ENCODE measurements around the gene PDHA2. TPM values are rescaled to one million over a fixed set of nuclear protein-coding genes. Genes with fewer than 3 reads are reported as not detected.

PDHA2 gene
- total and polyA plus RNA-seq, 4 experiments from 2014 or later: not detected

DNA sequence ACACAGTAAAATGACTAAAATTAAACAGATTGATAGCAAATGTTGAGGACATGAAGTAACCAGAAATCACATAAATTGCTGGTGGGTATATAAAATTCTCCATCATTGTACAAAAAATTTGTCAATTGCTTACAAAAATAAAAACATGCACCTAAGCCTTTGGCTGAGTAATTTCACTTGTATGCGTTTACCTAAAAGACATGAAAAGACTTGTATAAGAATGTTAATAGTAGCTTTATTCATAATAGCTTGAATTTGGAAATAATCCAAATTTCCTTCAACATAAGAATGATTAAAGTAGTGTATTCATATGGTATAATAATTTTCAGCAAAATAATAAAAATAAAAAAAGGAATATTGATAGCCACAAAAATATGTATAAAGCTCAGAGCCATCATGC lies 37.7 kb downstream of the PDHA2 start:
- Mint-ChIP-seq H3K27ac (no peak overlapping the region), H3K4me1 (no peaks in the 10 kb centered on the region), H3K36me3 (no peaks in the 10 kb centered on the region), H3K9me3 (peaks cover 0 to 5% (median 3%) of the 10 kb centered on the region in 8 donors), H3K4me3 (no peak overlapping the region), H3K27me3 (no peaks in the 10 kb centered on the region)
- no peaks in the 10 kb centered on the region for H3K36me3 ChIP-seq (ENCODE audit: insufficient read depth, low read length)
- ChIA-PET POLR2A (ENCODE audit: partially characterized antibody) (no interaction called here), CTCF (ENCODE audit: partially characterized antibody) (no interaction called here)
- no peaks in the 10 kb centered on the region for H3K9me3 ChIP-seq (ENCODE audit: control insufficient read depth in 1 of 2, low read length in 2 of 2)
- H3K27ac ChIP-seq (ENCODE audit: low read depth, low read length): no peak overlapping the region
- no peak overlapping the region for H3K4me3 ChIP-seq (ENCODE audit: low read length in 2 of 2)
- no peaks in the 10 kb centered on the region for H3K4me1 ChIP-seq (ENCODE audit: insufficient read depth, low read length)
- intact Hi-C loops (cut with micrococcal nuclease): no loop called here
- no peaks in the 10 kb centered on the region for H3K27me3 ChIP-seq (ENCODE audit: insufficient read depth, low read length)
- no peak for DNase-seq

- Mint-ChIP-seq H3K9me3 (peaks cover 0 to 15% (median 5%) of the 10 kb centered on the region in 8 donors), H3K36me3 (no peaks in the 10 kb centered on the region), H3K4me1 (no peaks in the 10 kb centered on the region), H3K27me3 (no peaks in the 10 kb centered on the region), H3K27ac (no peak overlapping the region), H3K4me3 (no peak overlapping the region)
- POLR2A ChIA-PET (ENCODE audit: partially characterized antibody): no interaction called here
- Histone ChIP-seq H3K27me3 (ENCODE audit: insufficient read depth, low read length) (no peaks in the 10 kb centered on the region), H3K36me3 (ENCODE audit: insufficient read depth, low read length) (no peaks in the 10 kb centered on the region), H3K9me3 (ENCODE audit: control insufficient read depth in 1 of 2, low read length in 2 of 2) (no peaks in the 10 kb centered on the region), H3K4me1 (ENCODE audit: insufficient read depth, low read length) (no peaks in the 10 kb centered on the region), H3K27ac (ENCODE audit: low read depth, low read length) (no peak overlapping the region), H3K4me3 (ENCODE audit: low read length in 2 of 2) (no peak overlapping the region)
- intact Hi-C loops (cut with micrococcal nuclease): no loop called here
- CTCF ChIA-PET (ENCODE audit: partially characterized antibody): no interaction called here
- DNase-seq: no peak
Measured at GRCh38 chr4:95887551-95887950, 47.7 kb downstream of the PDHA2 start.

GRCh38 chr4:95889662-95890061 lies 49.8 kb downstream of the PDHA2 start:
- Histone ChIP-seq H3K36me3 (ENCODE audit: insufficient read depth, low read length) (no peaks in the 10 kb centered on the region), H3K9me3 (ENCODE audit: control insufficient read depth in 1 of 2, low read length in 2 of 2) (no peaks in the 10 kb centered on the region), H3K4me1 (ENCODE audit: insufficient read depth, low read length) (no peaks in the 10 kb centered on the region), H3K4me3 (ENCODE audit: low read length in 2 of 2) (no peak overlapping the region), H3K27me3 (ENCODE audit: insufficient read depth, low read length) (no peaks in the 10 kb centered on the region), H3K27ac (ENCODE audit: low read depth, low read length) (no peak overlapping the region)
- no peak for DNase-seq
- ChIA-PET CTCF (ENCODE audit: partially characterized antibody) (no interaction called here), POLR2A (ENCODE audit: partially characterized antibody) (no interaction called here)
- Mint-ChIP-seq H3K9me3 (peaks cover 0 to 4% (median 2%) of the 10 kb centered on the region in 8 donors), H3K27ac (no peak overlapping the region), H3K36me3 (no peaks in the 10 kb centered on the region), H3K4me1 (no peaks in the 10 kb centered on the region), H3K4me3 (no peak overlapping the region), H3K27me3 (no peaks in the 10 kb centered on the region)
- intact Hi-C loops (cut with micrococcal nuclease): no loop called here
